K562 (cell line): Measurements from ENCODE around the gene ANO10. TPM values are rescaled to one million over a fixed set of nuclear protein-coding genes. Genes with fewer than 3 reads are reported as not detected.

Experiments used
- ATAC-seq: fragments of 200-7000 bp; cut with Tn5 transposase; 3 replicates; pipeline ENCODE4 v1.9.1; 2020; ENCODE audit warnings: moderate library complexity
- BruUV-seq: library from RNA; stranded (reverse); fragments of 400-500 nt; replicated peaks from 2 replicates; lab custom pipeline; 2021; lab: Mats Ljungman, UMichigan
- CTCF ChIA-PET: fragments of 300-600 bp; formaldehyde crosslinking; extraction: SDS; loops from one replicate; lab custom pipeline; 2021; ENCODE audit warnings: low intra/inter-chr PET ratio; lab: Yijun Ruan, JAX
- POLR2A ChIA-PET: fragments of 300-600, 350-650 bp; sonication (Branson Sonifier 250); formaldehyde crosslinking; extraction: SDS; loops from one replicate; lab custom pipeline; 2021; ENCODE audit warnings: antibody characterized with exemption, inconsistent platforms; lab: Yijun Ruan, JAX
- DNase-seq, 4 experiments: peaks; one replicate each; pipeline versions ENCODE4 v3.0.0 to v3.0.0-alpha.2; 2011 to 2018; ENCODE audit warnings: low spot score in 3 of 4, mixed read lengths in 3 of 4; ENCODE audit errors: extremely low read depth in 1 of 4
- FAIRE-seq: peaks from 2 replicates; lab custom pipeline; 2011; peaks lifted over from hg19 to GRCh38; lab: Jason Lieb, UNC
- H2AFZ ChIP-seq: 2 replicates; pipeline ENCODE4 v1.6.0; 2011; ENCODE audit warnings: low read depth, low read length, control low read depth, inconsistent platforms
- H3K27ac ChIP-seq: fragments of 200-600 bp; 3 replicates; pipeline ENCODE4 v1.8.0; 2011; ENCODE audit warnings: low read depth, mild to moderate bottlenecking, control low read depth, inconsistent platforms, low read length, moderate library complexity, mixed read lengths; ENCODE audit errors: extremely low read depth
- H3K27me3 ChIP-seq, 2 experiments: fragments of 300-600 bp in 1 of 2; 2 replicates in 1 of 2; 3 replicates in 1 of 2; pipeline versions ENCODE4 v1.6.0 to v1.8.0; 2011; ENCODE audit warnings: inconsistent platforms in 2 of 2, low read length in 2 of 2, mild to moderate bottlenecking in 1 of 2, mixed read lengths in 1 of 2, moderate library complexity in 1 of 2; ENCODE audit not compliant: control insufficient read depth in 2 of 2, insufficient read depth in 2 of 2
- H3K36me3 ChIP-seq: fragments of 300-600 bp; 3 replicates; pipeline ENCODE4 v1.8.0; 2011; ENCODE audit warnings: mild to moderate bottlenecking, low read length, inconsistent platforms; ENCODE audit not compliant: control insufficient read depth, insufficient read depth
- H3K4me1 ChIP-seq, 2 experiments: fragments of 200-600 bp in 1 of 2; replicated peaks in 1 of 2; 2 replicates in 1 of 2; 3 replicates in 1 of 2; pipeline versions ENCODE4 v1.5.1 to v1.8.0; 2011; ENCODE audit warnings: inconsistent platforms in 2 of 2, low read length in 2 of 2, mild to moderate bottlenecking in 1 of 2, mixed read lengths in 1 of 2, moderate library complexity in 1 of 2; ENCODE audit not compliant: control insufficient read depth in 2 of 2, insufficient read depth in 2 of 2
- H3K4me2 ChIP-seq: 2 replicates; pipeline ENCODE4 v1.6.1; 2011; ENCODE audit warnings: low read length, control low read depth, inconsistent platforms, mixed read lengths; ENCODE audit not compliant: insufficient read depth
- H3K4me3 ChIP-seq: fragments of 200-600 bp; sonication (generic), shearing (Covaris generic); 2 replicates; pipeline ENCODE4 v1.5.1; 2016; ENCODE audit warnings: control low read depth, inconsistent platforms
- H3K79me2 ChIP-seq: fragments of 200-600 bp; 3 replicates; pipeline ENCODE4 v1.8.0; 2011; ENCODE audit warnings: low read length, inconsistent platforms; ENCODE audit not compliant: control insufficient read depth, insufficient read depth
- H3K9ac ChIP-seq, 2 experiments: 2 replicates each; pipeline versions ENCODE4 v1.6.0 to v1.6.1; 2011; ENCODE audit warnings: low read depth in 2 of 2, low read length in 2 of 2, control low read depth in 1 of 2, inconsistent platforms in 1 of 2, mild to moderate bottlenecking in 1 of 2, mixed read lengths in 1 of 2; ENCODE audit not compliant: insufficient read depth in 1 of 2
- H3K9me1 ChIP-seq: one replicate; pipeline ENCODE4 v1.6.0; 2011; ENCODE audit warnings: inconsistent platforms, mild to moderate bottlenecking, low read length, moderate library complexity; ENCODE audit not compliant: control insufficient read depth, insufficient read depth
- H3K9me3 ChIP-seq: replicated peaks from 2 replicates; pipeline ENCODE4 v1.5.1; 2011; ENCODE audit warnings: low read depth, low read length, inconsistent platforms; ENCODE audit not compliant: control insufficient read depth, insufficient read depth
- H4K20me1 ChIP-seq: replicated peaks from 2 replicates; pipeline ENCODE4 v1.6.1; 2011; ENCODE audit warnings: low read length, inconsistent platforms, mixed read lengths; ENCODE audit not compliant: control insufficient read depth, insufficient read depth
- E2F4 ChIP-seq: sonication (generic); formaldehyde crosslinking; IDR thresholded peaks from 2 replicates; pipeline ENCODE4 v1.8.0; 2022; ENCODE audit warnings: mild to moderate bottlenecking, low read depth, missing genetic modification reagents
- ETS1 ChIP-seq: conservative IDR thresholded peaks from 2 replicates; pipeline ENCODE4 v1.6.1; 2011; ENCODE audit warnings: low read depth, mild to moderate bottlenecking, low read length; ENCODE audit not compliant: control insufficient read depth
- KAT7 ChIP-seq: sonication (generic); formaldehyde crosslinking; IDR thresholded peaks from 2 replicates; pipeline ENCODE4 v1.8.0; 2022; ENCODE audit warnings: missing genetic modification reagents, mild to moderate bottlenecking, borderline replicate concordance
- WGBS: fragments of 100-300 bp; shearing (Covaris generic); methylation state at CpG from one replicate; pipeline ENCODE4 v1.1.6; 2016; ENCODE audit warnings: low coverage, mixed read lengths; ENCODE audit not compliant: insufficient coverage; ENCODE audit errors: missing lambda C conversion rate; 5-methylcytosine and 5-hydroxymethylcytosine counted together
- in situ Hi-C: fragments of 300-500 bp; cut with MboI; formaldehyde crosslinking; loops from 4 replicates; pipeline ENCODE4 v1.15.0; 2018; ENCODE audit warnings: inconsistent platforms, mixed read lengths
- intact Hi-C: fragments of 100-400 bp; cut with micrococcal nuclease; formaldehyde crosslinking; loops from 2 replicates; pipeline ENCODE4 v1.14.2; 2022
- polyA plus RNA-seq, 8 experiments: library from polyadenylated mRNA; depleted of rRNA in 4 of 8; stranded (reverse) in 5 of 8; unstranded in 3 of 8; fragments of >200 nt; fragmentation: Nextera tagmentation in 2 of 8; fragmentation: Illumina TruSeq in 1 of 8; extraction: Ambion mirVana in 2 of 8; extraction: Trizol in 1 of 8; gene quantifications; 2 replicates each; pipeline versions ENCODE4 v1.2.1 to v1.2.3, GENCODE V29; 2011 to 2014; ENCODE audit warnings: inconsistent platforms in 1 of 8, missing spikeins in 1 of 8
- total RNA-seq, 7 experiments: library from RNA; depleted of rRNA in 6 of 7; stranded (reverse); fragments of >200 nt in 6 of 7; fragmentation: Illumina TruSeq in 2 of 7; extraction: Trizol in 2 of 7; gene quantifications; 2 replicates each; pipeline versions ENCODE4 v1.2.1 to v1.2.3, GENCODE V29; 2011 to 2021; ENCODE audit warnings: low replicate concordance in 1 of 7
- TF ChIP-seq, protein P1 (sequence below): fragments of 250-450 bp; sonication (Bioruptor Pico); IDR thresholded peaks from 2 replicates; pipeline ENCODE4 v1.9.0; 2021; ENCODE audit warnings: mild to moderate bottlenecking, inconsistent platforms

ANO10 gene
- total and polyA plus RNA-seq, 9 of the 15 experiments (the other 6 are each of a cell fraction or from before 2014, with no cell fraction given) = 6.4 to 46.0 (median 32.3) TPM

GRCh38 chr3:43411429-43411828 is 210.4 kb downstream of the ANO10 start:
- H3K9ac ChIP-seq = no peak overlapping the region
- in situ Hi-C loops = no loop called here
- CTCF ChIA-PET = no interaction called here
- FAIRE-seq = no peak
- H3K79me2 ChIP-seq = no peaks in the 10 kb centered on the region
- TF ChIP-seq ETS1 (no peak), E2F4 (no peak), KAT7 (CRISPR knock-in tag) (no peak)
- TF ChIP-seq, protein P1, sequence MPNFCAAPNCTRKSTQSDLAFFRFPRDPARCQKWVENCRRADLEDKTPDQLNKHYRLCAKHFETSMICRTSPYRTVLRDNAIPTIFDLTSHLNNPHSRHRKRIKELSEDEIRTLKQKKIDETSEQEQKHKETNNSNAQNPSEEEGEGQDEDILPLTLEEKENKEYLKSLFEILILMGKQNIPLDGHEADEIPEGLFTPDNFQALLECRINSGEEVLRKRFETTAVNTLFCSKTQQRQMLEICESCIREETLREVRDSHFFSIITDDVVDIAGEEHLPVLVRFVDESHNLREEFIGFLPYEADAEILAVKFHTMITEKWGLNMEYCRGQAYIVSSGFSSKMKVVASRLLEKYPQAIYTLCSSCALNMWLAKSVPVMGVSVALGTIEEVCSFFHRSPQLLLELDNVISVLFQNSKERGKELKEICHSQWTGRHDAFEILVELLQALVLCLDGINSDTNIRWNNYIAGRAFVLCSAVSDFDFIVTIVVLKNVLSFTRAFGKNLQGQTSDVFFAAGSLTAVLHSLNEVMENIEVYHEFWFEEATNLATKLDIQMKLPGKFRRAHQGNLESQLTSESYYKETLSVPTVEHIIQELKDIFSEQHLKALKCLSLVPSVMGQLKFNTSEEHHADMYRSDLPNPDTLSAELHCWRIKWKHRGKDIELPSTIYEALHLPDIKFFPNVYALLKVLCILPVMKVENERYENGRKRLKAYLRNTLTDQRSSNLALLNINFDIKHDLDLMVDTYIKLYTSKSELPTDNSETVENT = no peak
- intact Hi-C loops = no loop called here
- H3K27ac ChIP-seq = no peak overlapping the region
- no peak for DNase-seq
- BruUV-seq = no TSS peak
- H3K36me3 ChIP-seq = no peaks in the 10 kb centered on the region
- no peak for ATAC-seq
- no peak overlapping the region for H3K4me2 ChIP-seq
- H2AFZ ChIP-seq = no peak overlapping the region
- WGBS = 72% methylated on average over 1 of the region's 1 CpG
- H3K9me1 ChIP-seq = no peaks in the 10 kb centered on the region
- H3K4me1 ChIP-seq = peaks cover 0 to 2% of the 10 kb centered on the region in 2 experiments; a peak in 2 of 5 replicates
- POLR2A ChIA-PET = interaction anchor here (1.2 to 1.4 kb wide), 2 partner anchors 8 to 22 kb away, joined by 4 read pairs; no protein-coding TSS in a partner anchor
- no peaks in the 10 kb centered on the region for H3K27me3 ChIP-seq
- H3K9me3 ChIP-seq = no peaks in the 10 kb centered on the region
- no peak overlapping the region for H3K4me3 ChIP-seq
- no peaks in the 10 kb centered on the region for H4K20me1 ChIP-seq
